ENCODE measurements around the gene SHPK. TPM values are rescaled to one million over a fixed set of nuclear protein-coding genes. Genes with fewer than 3 reads are reported as not detected.

The SHPK gene
- total and polyA plus RNA-seq, 10 donors: 2.3 to 13.6 (median 10.2) TPM

DNA sequence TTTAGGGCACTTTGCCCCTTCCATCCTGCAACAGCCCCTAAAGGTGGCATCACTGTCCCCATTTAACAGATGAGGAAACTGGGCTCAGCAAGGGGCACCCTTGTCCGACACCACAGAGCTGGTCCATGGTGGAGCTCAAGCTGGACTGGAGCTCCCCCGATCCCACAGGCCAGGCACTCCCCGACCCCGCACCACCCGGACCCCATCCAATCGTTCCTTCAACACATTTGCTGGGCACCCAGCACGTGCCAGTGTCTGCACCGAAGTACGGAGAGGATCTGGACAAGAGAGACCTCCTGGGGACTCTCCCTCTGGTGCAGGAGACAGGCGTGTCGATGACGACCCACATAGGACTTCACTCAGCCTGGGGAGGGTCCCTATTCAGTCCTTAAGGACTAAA lies 46.0 kb upstream of the SHPK start:
- intact Hi-C loops (cut with DNase I; ENCODE audit: low total_unique reads): loop anchor here (10.0 kb wide), 1 partner anchor 53 kb away; no protein-coding TSS in a partner anchor
- Histone ChIP-seq H3K27me3 (replicated peaks in 1 of 7) (peaks cover 0 to 12% (median 0%) of the 10 kb centered on the region in 7 donors), H3K36me3 (peaks cover 0 to 67% (median 20%) of the 10 kb centered on the region in 6 donors), H3K27ac (peak overlapping the region in 2 of 8 donors; percentile 64 to 89), H3K4me1 (peaks cover 3 to 60% (median 33%) of the 10 kb centered on the region in 6 donors), H3K4me3 (no peak overlapping the region), H3K9me3 (no peaks in the 10 kb centered on the region)
- WGBS, 5 donors: 87 to 96% (median 92%) methylated on average over 11 to 12 of the region's 12 CpGs
- TF ChIP-seq POLR2AphosphoS5 (IDR thresholded peaks at IDR 0.05): peak in 1 of 3 donors; percentile 56
- TF ChIP-seq, protein P1, sequence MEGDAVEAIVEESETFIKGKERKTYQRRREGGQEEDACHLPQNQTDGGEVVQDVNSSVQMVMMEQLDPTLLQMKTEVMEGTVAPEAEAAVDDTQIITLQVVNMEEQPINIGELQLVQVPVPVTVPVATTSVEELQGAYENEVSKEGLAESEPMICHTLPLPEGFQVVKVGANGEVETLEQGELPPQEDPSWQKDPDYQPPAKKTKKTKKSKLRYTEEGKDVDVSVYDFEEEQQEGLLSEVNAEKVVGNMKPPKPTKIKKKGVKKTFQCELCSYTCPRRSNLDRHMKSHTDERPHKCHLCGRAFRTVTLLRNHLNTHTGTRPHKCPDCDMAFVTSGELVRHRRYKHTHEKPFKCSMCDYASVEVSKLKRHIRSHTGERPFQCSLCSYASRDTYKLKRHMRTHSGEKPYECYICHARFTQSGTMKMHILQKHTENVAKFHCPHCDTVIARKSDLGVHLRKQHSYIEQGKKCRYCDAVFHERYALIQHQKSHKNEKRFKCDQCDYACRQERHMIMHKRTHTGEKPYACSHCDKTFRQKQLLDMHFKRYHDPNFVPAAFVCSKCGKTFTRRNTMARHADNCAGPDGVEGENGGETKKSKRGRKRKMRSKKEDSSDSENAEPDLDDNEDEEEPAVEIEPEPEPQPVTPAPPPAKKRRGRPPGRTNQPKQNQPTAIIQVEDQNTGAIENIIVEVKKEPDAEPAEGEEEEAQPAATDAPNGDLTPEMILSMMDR (IDR thresholded peaks at IDR 0.05 in 8 of 11, conservative IDR thresholded peaks at IDR 0.05 in 3 of 11): no peak
- no peak for DNase-seq

DNA sequence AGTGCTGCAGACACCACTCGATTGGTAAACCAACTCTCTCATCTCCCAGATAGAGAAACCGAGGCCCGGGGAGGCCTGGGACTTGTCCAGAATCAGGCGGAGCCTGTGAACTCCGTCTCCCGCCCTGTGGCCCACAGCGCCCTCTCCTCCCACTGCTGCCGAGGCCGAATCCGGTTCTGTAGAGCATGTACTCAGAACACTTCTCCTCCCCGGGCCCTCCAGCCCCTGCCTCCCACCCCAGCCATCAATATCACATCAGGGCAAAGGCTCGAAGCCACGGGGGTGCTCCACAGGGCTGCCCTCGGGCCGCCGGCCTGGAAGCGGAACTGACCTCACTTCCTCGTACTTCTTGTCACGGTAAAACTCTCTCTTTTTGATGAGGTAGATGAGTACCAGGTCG lies 45.5 kb upstream of the SHPK start:
- intact Hi-C loops (cut with DNase I; ENCODE audit: low total_unique reads): loop anchor here (10.0 kb wide), 1 partner anchor 53 kb away; no protein-coding TSS in a partner anchor
- no peak overlapping the region for H3K4me3 ChIP-seq
- DNase-seq: no peak
- H3K4me1 ChIP-seq: peaks cover 3 to 60% (median 33%) of the 10 kb centered on the region in 6 donors
- H3K9me3 ChIP-seq: no peaks in the 10 kb centered on the region
- H3K36me3 ChIP-seq: peaks cover 0 to 72% (median 21%) of the 10 kb centered on the region in 6 donors
- TF ChIP-seq POLR2A (IDR thresholded peaks at IDR 0.05) (no peak), POLR2AphosphoS5 (IDR thresholded peaks at IDR 0.05) (peak in 1 of 3 donors; percentile 68)
- TF ChIP-seq, protein P1 (IDR thresholded peaks at IDR 0.05 in 8 of 11, conservative IDR thresholded peaks at IDR 0.05 in 3 of 11): no peak
- WGBS, 5 donors: 66 to 78% (median 72%) methylated on average over 17 to 20 of the region's 20 CpGs
- peak overlapping the region in 2 of 8 donors; percentile 7 to 89 for H3K27ac ChIP-seq
- H3K27me3 ChIP-seq (replicated peaks in 1 of 7): peaks cover 0 to 12% (median 0%) of the 10 kb centered on the region in 7 donors

DNA sequence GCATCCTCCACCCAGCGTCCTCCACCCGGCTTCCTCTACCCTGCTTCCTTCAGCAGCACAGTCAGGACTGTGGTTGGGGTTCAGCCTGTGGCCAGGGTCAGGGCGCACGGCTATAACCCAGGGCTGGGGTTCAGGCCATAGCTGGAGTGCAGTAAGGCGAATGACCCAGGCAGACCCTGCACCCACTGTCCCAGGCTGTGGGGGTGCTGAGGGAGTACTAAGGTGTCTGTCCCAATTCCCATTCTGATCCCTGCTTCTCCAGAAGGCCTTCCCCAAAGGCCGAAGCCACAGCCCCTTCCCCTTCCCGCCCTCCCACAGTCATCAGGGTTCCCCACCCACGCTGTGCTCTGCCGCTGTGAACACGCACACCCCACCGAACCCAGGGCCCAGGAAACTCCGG lies 45.0 kb upstream of the SHPK start:
- H3K4me1 ChIP-seq: peaks cover 3 to 60% (median 33%) of the 10 kb centered on the region in 6 donors
- peaks cover 0 to 77% (median 21%) of the 10 kb centered on the region in 6 donors for H3K36me3 ChIP-seq
- no peaks in the 10 kb centered on the region for H3K9me3 ChIP-seq
- TF ChIP-seq POLR2A (IDR thresholded peaks at IDR 0.05): no peak
- peak in 1 of 3 donors; percentile 23 for TF ChIP-seq POLR2AphosphoS5 (IDR thresholded peaks at IDR 0.05)
- H3K4me3 ChIP-seq: no peak overlapping the region
- H3K27me3 ChIP-seq (replicated peaks in 1 of 7): peaks cover 0 to 12% (median 0%) of the 10 kb centered on the region in 7 donors
- intact Hi-C loops (cut with DNase I; ENCODE audit: low total_unique reads): loop anchor here (10.0 kb wide), 1 partner anchor 54 kb away; no protein-coding TSS in a partner anchor
- WGBS, 5 donors: 84 to 92% (median 90%) methylated on average over 11 to 12 of the region's 12 CpGs
- DNase-seq: no peak
- H3K27ac ChIP-seq: peak overlapping the region in 2 of 8 donors; percentile 7 to 89

DNA sequence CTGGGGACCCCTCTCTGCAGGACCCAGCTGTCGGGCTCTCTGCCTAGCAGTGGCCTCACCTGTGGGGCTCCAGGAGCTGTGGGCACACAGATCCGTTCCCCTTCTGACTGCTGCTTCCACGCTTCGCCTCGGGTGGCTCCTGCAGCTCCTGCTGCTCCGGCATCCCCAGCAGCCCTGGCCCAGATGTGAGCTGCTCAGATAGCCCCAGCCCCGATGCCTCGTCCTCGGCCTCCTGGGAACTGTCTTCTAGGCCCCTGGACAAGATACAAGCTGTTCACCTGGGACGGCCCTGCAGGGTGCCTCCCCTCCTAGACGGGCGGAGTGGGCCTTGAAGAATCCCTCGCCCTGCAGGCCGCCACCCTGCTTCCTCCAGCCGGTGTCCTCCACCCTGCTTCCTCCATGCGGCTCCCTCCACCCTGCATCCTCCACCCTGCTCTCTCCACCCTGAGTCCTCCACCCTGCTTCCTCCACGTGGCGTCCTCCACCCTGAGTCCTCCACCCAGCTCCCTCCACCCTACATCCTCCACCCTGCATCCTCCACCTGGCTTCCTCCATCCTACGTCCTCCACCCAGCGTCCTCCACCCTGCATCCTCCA lies 43.6 kb upstream of the SHPK start:
- peak overlapping the region in 1 of 8 donors; percentile 11 for H3K27ac ChIP-seq
- no peak for DNase-seq

More for the DNA sequence above, 43.6 kb upstream of the SHPK start:
- intact Hi-C loops (cut with DNase I; ENCODE audit: low total_unique reads): loop anchor here (10.0 kb wide), 1 partner anchor 55 kb away; no protein-coding TSS in a partner anchor
- H3K9me3 ChIP-seq: no peaks in the 10 kb centered on the region
- H3K4me1 ChIP-seq: peaks cover 0 to 52% (median 26%) of the 10 kb centered on the region in 6 donors
- peaks cover 0 to 4% (median 0%) of the 10 kb centered on the region in 7 donors for H3K27me3 ChIP-seq (replicated peaks in 1 of 7)
- TF ChIP-seq, protein P1 (IDR thresholded peaks at IDR 0.05 in 8 of 11, conservative IDR thresholded peaks at IDR 0.05 in 3 of 11): no peak
- TF ChIP-seq POLR2AphosphoS5 (IDR thresholded peaks at IDR 0.05) (peak in 2 of 3 donors; percentile 18 to 80), POLR2A (IDR thresholded peaks at IDR 0.05) (no peak)
- 50 to 63% (median 58%) methylated on average over 17 to 20 of the region's 20 CpGs for WGBS, 5 donors
- H3K36me3 ChIP-seq: peaks cover 0 to 75% (median 23%) of the 10 kb centered on the region in 6 donors
- H3K4me3 ChIP-seq: no peak overlapping the region
